Germinal center (tissue), 1 donor: ENCODE data around the gene BLACAT1.
"Not testable (repeated sequence)": the region's sequence is repeated elsewhere in the genome, so short reads cannot be mapped to it uniquely, and the experiment has no call there.

Experiments
- DNase-seq: peaks from one replicate; pipeline ENCODE4 v3.0.0; 2012; ENCODE audit warnings: mixed read lengths, low spot score

Gene BLACAT1

DNA sequence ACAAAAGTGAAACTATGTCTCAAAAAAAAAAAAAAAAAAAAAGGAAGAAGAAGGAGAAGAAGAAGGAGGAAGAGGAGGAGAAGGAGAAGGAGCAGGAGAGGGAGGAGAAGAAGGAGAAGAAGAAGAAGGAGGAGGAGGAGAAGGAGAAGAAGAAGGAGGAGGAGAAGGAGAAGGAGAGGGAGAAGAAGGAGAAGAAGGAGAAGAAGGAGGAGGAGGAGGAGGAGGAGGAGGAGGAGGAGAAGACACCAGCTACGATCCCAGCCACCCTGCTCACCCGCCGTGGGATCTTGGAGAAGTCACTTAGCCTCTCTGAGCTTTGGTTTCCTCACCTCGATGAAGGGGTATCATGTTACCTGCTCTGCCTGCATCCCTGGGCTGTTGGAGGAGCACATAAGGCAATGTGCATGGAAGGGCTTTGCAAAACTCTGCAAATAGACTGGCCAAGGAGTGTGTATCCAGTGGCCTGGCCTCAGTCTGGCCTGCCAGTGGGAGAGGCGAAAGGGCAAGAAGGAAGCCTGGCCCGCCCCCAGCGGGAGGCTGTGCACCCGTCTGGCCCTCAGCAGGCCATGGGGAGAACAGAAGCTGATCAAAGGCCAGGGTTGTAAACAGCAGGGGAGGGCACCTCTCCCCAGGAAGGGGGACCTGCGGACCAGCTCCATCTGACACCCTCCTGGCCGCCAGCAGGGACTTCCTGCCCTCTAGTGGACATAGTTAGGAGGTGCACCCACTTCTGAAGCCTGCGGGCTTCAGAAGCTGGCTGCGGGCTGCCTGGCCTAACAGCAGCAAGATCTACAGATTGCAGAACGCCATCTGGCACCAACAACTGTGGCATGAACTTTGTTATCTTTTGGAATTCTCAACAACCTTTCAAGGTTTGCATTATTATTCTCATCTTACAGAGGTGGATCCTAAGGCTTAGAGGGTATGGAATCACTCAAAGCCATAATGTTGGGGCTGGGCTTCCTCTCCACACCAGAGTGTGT lies 29.4 kb upstream of the BLACAT1 start:
- peak; percentile 91 for DNase-seq

DNA sequence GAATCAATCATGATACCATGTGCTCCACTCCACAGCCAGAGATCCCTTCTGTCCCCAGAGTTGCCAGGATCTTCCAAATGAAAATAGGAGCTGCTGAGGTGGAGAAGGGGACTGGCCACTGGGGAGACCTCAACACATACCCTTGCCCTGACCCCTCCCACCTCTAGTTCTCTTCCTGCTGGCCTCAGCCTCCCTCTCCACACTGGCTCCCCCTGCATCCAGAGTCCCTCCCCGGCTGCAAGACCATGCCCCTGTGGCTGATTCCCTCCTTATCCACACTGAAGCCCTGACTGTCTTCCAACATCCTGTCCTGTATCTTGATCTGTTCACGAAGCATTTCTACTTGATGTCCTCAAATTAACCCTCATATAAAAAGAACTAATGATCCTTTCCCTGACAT lies 27.5 kb upstream of the BLACAT1 start:
- no peak for DNase-seq

- DNase-seq: not testable (repeated sequence)
Observed at GRCh38 chr1:205482587-205482986, 26.7 kb upstream of the BLACAT1 start.

- no peak for DNase-seq
Observed at GRCh38 chr1:205481629-205482151, 25.8 kb upstream of the BLACAT1 start.

- DNase-seq: no peak
Observed at GRCh38 chr1:205481218-205481617, 25.4 kb upstream of the BLACAT1 start.

DNA sequence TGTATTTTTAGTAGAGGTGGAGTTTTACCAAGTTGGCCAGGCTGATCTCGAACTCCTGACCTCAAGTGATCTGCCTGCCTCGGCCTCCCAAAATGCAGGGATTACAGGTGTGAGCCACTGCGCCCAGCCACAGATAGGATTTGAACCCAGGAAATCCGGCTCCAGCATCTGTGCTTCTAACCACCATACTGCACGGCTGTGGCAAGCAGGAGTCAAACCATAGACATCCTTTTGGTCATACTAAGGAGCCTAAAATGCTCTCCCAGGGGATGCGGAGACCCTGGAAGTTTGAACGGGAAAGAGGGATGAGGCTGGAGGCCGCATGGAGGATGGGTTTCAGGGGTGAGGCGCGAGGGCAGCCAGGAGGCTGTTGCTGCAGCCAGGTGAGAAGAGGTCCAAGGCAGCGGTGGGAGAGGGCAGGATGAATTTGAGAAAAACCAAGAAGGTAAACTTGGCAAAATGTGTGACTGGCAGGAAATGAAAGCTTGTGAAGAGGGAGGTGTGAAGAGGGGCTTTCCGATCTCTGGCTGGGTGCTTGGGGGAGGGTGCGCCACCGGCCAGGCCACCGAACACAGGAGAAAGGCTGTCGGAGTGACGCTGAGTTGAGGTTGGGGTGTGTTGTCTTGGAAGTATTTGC lies 24.6 kb upstream of the BLACAT1 start:
- no peak for DNase-seq

GRCh38 chr1:205478985-205479384 lies 23.1 kb upstream of the BLACAT1 start:
- not testable (repeated sequence) for DNase-seq

DNA sequence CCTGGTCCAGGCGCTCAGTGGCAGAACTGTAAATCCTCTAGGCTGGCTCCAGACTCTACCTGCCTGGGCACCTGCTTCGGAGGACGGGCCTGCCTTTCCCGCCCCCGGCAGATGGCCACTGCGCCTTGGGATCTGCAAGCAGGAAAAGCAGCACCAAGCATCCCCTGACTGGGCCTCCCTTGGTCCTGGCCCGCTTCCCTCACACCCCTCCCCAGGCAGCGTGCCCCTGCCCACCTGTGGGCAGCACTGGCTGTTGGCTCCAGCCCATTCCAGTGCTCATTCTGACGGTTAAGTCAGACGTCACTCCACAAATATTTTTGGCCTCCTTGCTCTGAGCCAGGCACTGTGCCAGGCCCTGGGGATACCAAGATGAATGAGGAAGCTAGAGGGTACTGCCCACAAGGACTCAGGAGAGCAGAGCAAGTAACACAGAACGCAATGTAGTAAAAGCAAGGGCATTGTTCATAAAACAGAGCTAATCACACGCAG lies 22.0 kb upstream of the BLACAT1 start:
- no peak for DNase-seq

GRCh38 chr1:205477121-205477758 lies 21.4 kb upstream of the BLACAT1 start:
- DNase-seq: no peak

DNA sequence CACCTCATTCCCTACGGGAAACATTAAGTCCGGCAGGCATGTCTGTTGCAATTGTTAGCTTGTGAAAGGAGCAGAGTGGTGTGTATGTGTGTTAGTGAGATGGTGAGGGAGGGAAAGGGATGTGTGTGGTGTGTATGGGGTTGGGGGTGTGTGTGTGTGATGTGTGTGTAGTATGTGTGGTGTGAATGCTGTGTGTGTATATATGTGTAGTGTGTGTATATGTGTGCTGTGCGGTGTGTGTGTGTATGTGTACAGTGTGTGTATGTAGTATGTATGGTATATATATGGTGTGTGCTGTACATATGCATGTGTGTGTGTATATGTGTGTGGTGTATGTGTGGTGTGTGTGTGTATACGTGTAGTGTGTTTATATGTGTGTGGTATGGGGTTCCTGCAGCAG lies 20.8 kb upstream of the BLACAT1 start:
- DNase-seq: no peak

GRCh38 chr1:205475855-205476254 lies 20.0 kb upstream of the BLACAT1 start:
- DNase-seq: no peak

- DNase-seq: no peak
Observed at GRCh38 chr1:205474571-205474970, 18.7 kb upstream of the BLACAT1 start.

GRCh38 chr1:205473966-205474365 lies 18.1 kb upstream of the BLACAT1 start:
- DNase-seq: no peak

- DNase-seq: no peak
Observed at GRCh38 chr1:205473475-205473874, 17.6 kb upstream of the BLACAT1 start.

- DNase-seq: no peak
Observed at GRCh38 chr1:205472737-205473441, 17.0 kb upstream of the BLACAT1 start.

DNA sequence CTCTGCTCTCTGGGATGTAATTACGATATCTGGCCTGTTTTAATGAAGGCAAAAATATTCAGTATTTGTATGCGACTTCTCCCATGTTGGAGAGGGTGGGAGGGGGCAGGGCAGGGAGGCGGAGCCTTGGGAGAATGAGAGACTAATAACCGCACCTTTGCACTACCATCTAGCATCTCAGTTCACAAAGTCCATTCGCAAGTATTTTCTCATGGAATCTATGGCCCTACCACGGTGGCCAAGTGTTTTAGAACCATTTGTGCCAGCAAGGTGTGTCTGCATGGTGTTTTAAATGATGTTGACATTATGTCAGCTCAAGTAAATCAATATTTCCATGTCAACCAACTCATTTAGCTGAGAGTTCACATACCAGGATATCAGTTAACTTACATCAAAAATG lies 14.3 kb upstream of the BLACAT1 start:
- DNase-seq: no peak

DNA sequence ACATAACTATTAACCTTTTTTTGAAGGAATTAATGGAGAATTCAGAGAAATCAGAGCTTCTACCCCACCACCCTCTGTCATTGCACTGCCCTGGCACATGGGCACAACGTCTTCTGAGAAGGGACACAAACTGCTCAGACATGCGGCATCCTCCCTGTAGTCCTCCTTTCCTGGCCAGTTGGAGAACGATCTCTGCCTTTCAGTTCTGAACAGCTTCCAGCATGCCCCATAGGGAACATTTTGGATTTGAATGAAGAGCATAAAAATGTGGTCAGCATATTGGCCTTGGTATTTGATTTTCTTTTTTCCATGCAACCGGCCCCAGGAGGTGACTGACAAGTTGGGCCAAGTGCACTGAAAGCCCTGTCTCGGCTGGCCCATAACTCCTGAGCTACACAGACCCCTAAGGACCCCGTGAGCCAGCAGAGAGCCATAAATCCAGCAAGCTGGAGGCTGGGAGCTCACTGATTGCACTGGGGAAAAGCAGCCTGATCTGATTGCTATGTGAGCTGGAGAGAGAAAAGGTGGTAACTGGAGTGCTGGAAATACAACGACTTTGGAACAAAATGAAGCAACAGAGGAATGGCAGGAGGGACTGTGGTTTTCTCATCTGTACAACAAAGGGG lies 10.9 kb upstream of the BLACAT1 start:
- no peak for DNase-seq

- DNase-seq: no peak
Observed at GRCh38 chr1:205465392-205465791, 9.5 kb upstream of the BLACAT1 start.

GRCh38 chr1:205458777-205459566 lies 3.1 kb upstream of the BLACAT1 start:
- DNase-seq: no peak
